Tracheal epithelial cell (primary cell): ENCODE data around the gene CD101. TPM values are rescaled to one million over a fixed set of nuclear protein-coding genes. Genes with fewer than 3 reads are reported as not detected.

Experiments used
- total RNA-seq: library from RNA; depleted of rRNA; stranded (reverse); fragments of >200 nt; gene quantifications from 2 replicates; pipeline ENCODE4 v1.2.1, GENCODE V29; 2014

The CD101 gene, protein sequence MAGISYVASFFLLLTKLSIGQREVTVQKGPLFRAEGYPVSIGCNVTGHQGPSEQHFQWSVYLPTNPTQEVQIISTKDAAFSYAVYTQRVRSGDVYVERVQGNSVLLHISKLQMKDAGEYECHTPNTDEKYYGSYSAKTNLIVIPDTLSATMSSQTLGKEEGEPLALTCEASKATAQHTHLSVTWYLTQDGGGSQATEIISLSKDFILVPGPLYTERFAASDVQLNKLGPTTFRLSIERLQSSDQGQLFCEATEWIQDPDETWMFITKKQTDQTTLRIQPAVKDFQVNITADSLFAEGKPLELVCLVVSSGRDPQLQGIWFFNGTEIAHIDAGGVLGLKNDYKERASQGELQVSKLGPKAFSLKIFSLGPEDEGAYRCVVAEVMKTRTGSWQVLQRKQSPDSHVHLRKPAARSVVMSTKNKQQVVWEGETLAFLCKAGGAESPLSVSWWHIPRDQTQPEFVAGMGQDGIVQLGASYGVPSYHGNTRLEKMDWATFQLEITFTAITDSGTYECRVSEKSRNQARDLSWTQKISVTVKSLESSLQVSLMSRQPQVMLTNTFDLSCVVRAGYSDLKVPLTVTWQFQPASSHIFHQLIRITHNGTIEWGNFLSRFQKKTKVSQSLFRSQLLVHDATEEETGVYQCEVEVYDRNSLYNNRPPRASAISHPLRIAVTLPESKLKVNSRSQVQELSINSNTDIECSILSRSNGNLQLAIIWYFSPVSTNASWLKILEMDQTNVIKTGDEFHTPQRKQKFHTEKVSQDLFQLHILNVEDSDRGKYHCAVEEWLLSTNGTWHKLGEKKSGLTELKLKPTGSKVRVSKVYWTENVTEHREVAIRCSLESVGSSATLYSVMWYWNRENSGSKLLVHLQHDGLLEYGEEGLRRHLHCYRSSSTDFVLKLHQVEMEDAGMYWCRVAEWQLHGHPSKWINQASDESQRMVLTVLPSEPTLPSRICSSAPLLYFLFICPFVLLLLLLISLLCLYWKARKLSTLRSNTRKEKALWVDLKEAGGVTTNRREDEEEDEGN
- 0.48 and 1.3 TPM in 2 replicates for total RNA-seq

DNA sequence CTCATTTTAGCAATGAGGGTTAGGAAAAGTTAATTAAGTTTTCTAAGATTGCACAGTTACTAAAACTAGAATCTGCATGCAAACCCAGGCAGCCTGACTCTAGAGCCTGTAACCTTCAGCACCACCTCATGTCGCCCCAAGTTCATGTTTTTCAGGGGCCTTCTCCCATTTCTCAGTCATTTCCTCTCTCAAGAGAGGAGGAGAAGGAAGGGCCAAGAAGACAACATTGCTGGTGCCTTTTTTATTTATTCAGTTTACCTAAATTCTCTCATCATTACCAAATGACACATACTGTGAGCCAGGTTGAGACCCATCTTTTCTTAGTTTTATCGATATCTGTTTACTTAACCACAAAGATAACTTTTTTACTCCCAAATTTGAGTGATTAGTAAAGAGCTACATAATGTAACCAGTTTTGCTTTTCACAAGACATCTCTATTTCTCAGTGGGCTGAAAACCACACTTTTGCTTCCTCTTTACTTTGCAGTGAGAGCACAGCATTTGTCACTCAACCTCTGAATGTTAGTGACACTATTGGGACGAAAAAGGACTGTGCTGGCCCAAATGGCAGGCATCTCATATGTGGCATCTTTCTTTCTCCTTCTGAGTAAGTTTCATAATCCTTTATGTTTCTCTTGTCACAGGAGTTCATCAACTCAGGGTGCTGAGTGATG is at the start of gene CD101:
TSS of gene CD101 (plus strand) at position 507 of the 674 bp plus-strand sequence. CDS start at position 565, 58 bp downstream.

DNA sequence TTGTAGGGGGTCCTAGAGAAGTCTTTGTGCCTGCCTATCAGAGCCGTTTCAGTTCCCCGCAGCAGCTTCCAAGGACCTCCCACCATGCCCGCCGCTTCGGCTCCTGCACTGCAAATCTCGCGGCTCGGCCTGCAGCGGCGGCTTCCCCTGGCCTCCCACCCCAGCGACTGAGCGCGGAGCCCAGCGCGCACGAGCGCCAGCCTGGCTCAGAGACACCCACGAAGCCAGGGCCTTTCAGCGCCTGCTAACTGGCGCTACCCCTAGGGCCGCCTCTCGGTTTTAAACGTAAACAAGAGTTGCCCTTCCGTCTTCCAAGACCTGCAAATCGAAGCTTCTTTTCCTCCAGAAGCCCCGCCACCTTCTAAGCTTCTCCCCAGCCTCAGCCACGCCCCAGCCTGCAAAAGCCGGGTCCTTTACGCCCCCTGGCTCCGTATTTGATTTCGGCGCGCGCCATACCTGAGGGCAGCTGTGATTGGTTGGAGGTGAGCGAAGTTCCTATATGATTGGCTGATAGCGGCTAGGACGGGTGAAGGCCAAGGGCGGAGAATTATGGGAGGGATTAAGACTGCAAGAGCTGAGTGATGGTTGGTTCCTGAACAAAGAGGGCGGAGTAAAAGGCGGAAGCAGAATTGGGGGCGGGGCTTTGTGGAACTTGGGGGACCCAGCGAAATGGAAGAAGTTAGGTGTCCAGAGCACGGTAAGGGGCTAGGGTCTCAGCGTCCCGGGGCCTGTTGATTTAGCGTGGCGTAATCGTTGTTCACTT is 58.3 kb downstream of the CD101 start, which contains the start of gene TTF2:
TSS of gene TTF2 (plus strand) at position 649 of the 763 bp plus-strand sequence. CDS start at position 670, 21 bp downstream.

Other genes starting within 250 kb of the CD101 start
- gene CD2, start 247.3 kb upstream of the CD101 start, total RNA-seq, result not detected in 2 replicates
- gene PTGFRN, start 91.8 kb upstream of the CD101 start, total RNA-seq, result 97.4 and 168 TPM in 2 replicates
- 9.8 and 19.8 TPM in 2 replicates for gene TTF2, start 58.6 kb downstream of the CD101 start, total RNA-seq
- gene TRIM45, start 120.0 kb downstream of the CD101 start, total RNA-seq, result 2.8 and 2.9 TPM in 2 replicates
- 0.85 and 4.8 TPM in 2 replicates for gene VTCN1, start 209.2 kb downstream of the CD101 start, total RNA-seq